Effector memory CD8-positive, alpha-beta T cell (primary cell): ENCODE measurements around the gene OR13C8.
"Not testable (repeated sequence)": the region's sequence is repeated elsewhere in the genome, so short reads cannot be mapped to it uniquely, and the experiment has no call there.

Experiments
- ATAC-seq: fragments of 150-1000 bp; cut with Tn5 transposase; replicated peaks from 2 replicates; pipeline ENCODE4 v1.10.0; 2021; ENCODE audit warnings: mild to moderate bottlenecking, moderate library complexity
- DNase-seq, 3 experiments: peaks; one replicate each; pipeline ENCODE4 v3.0.0; 2021
- H3K27ac Mint-ChIP-seq, 2 donors: one replicate each; pipeline ENCODE4 v1.8.0; 2022; ENCODE audit warnings: mild to moderate bottlenecking in 2 of 2, mixed read lengths in 2 of 2, moderate library complexity in 2 of 2
- H3K27me3 Mint-ChIP-seq, 2 donors: one replicate each; pipeline ENCODE4 v1.8.0; 2022; ENCODE audit warnings: mixed read lengths in 2 of 2
- H3K36me3 Mint-ChIP-seq: one replicate; pipeline ENCODE4 v1.8.0; 2022; ENCODE audit warnings: mild to moderate bottlenecking, moderate library complexity, mixed read lengths; ENCODE audit not compliant: insufficient read depth
- H3K4me1 Mint-ChIP-seq, 2 donors: one replicate each; pipeline ENCODE4 v1.8.0; 2022; ENCODE audit warnings: low read depth in 2 of 2, mixed read lengths in 2 of 2
- H3K4me3 Mint-ChIP-seq, 2 donors: one replicate each; pipeline ENCODE4 v1.8.0; 2022; ENCODE audit warnings: mild to moderate bottlenecking in 2 of 2, mixed read lengths in 2 of 2, moderate library complexity in 2 of 2
- H3K9me3 Mint-ChIP-seq, 2 donors: one replicate each; pipeline ENCODE4 v1.8.0; 2022; ENCODE audit warnings: mixed read lengths in 2 of 2
- total RNA-seq, 9 experiments: gene quantifications; one replicate each; lab custom pipeline; 2026; lab: John Stamatoyannopoulos, UW

The OR13C8 gene, protein sequence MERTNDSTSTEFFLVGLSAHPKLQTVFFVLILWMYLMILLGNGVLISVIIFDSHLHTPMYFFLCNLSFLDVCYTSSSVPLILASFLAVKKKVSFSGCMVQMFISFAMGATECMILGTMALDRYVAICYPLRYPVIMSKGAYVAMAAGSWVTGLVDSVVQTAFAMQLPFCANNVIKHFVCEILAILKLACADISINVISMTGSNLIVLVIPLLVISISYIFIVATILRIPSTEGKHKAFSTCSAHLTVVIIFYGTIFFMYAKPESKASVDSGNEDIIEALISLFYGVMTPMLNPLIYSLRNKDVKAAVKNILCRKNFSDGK
- 0 to 0.11 (median 0) reads per million in 9 experiments for total RNA-seq

DNA sequence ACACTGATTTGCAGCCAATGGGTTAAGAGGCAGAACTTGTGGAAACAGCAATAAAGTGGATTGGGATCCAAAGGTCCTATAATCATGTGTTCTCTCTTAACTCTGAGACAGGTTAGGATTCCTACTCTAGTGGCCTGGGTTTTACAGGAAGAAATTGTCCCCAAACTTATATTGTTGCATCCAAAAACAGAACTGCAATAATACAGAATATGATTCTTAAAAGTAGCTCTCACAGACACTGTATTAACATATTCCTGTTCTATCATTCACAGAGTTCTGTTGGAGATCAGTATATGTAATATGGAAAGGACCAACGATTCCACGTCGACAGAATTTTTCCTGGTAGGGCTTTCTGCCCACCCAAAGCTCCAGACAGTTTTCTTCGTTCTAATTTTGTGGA, at the start of gene OR13C8:
TSS of gene OR13C8 (plus strand) at position 301 of the 400 bp plus-strand sequence. CDS start at position 301, 0 bp downstream.
- Mint-ChIP-seq H3K27ac (no peak within 1 kb of the TSS), H3K4me1 (no peaks in the 10 kb centered on the region), H3K9me3 (peaks cover 3 to 7% of the 10 kb centered on the region in 2 donors), H3K36me3 (no peaks in the 10 kb centered on the region), H3K27me3 (no peaks in the 10 kb centered on the region), H3K4me3 (no peak within 1 kb of the TSS)
- ATAC-seq (no peak), DNase-seq (no peak)

DNA sequence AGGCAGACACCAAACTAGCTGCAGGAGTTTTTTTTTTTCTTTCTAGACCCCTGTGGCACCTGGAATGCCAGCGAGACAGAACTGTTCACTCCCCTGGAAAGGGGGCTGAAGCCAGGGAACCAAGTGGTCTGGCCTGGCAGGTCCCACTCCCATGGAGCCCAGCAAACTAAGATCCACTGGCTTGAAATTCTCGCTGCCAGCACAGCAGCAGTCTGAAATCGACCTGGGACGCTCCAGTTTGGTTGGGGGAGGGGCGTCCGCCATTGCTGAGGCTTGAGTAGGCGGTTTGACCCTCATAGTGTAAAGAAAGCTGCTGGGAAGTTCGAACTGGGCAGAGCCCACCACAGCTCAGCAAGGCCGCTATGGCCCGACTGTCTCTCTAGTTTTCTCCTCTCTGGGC, 48.7 kb upstream of the OR13C8 start:
- ATAC-seq, H3K4me3 Mint-ChIP-seq, H3K27ac Mint-ChIP-seq, H3K9me3 Mint-ChIP-seq, H3K36me3 Mint-ChIP-seq, DNase-seq, H3K4me1 Mint-ChIP-seq, H3K27me3 Mint-ChIP-seq: not testable (repeated sequence)

DNA sequence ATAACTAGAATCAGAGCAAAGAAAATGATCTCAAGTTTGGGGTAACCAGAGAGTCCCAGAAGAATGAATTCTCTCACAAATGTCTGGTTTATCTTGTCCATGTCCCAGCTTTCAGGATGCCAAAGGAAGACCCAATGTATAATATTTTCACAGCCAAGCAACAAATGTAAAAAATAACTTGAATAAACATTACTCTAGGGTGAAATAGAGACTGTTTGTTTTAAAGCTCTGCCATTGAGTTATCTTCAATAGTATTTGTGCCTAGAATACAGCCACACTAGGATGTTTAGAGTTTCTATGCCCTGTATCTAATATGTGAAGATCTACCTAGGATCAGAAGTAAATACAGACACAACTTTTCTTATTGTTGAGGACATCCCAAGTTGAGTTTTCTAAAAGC, 41.9 kb upstream of the OR13C8 start, which contains the start of gene OR13C4:
TSS of gene OR13C4 (minus strand) at position 101 of the 400 bp plus-strand sequence. CDS start at position 101, 0 bp downstream.
- no peaks in the 10 kb centered on the region for H3K36me3 Mint-ChIP-seq
- no peaks in the 10 kb centered on the region for H3K27me3 Mint-ChIP-seq
- H3K9me3 Mint-ChIP-seq = peaks cover 0 to 4% of the 10 kb centered on the region in 2 donors
- H3K4me3 Mint-ChIP-seq = no peak within 1 kb of the TSS
- H3K4me1 Mint-ChIP-seq = no peaks in the 10 kb centered on the region
- no peak within 1 kb of the TSS for H3K27ac Mint-ChIP-seq
- no peak for DNase-seq
- ATAC-seq = no peak

DNA sequence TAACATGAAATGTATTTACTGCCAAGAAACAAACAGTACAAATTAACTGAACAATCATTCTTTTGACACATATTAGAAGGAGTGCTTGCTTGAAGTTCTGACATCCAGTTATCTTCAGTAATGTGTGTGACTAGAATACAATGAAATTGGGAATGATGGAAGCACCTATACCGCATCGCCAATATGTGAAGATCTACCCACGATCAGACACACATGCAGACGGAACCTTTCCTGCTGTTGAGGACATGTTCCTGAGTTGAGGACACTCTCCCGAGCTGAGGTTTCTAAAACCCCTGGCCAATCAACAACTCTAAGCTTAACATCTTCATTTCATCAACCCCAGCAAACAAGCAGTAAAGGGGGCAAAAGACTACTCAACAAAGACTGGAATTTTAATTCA, 32.2 kb upstream of the OR13C8 start, which contains the start of gene OR13C3:
TSS of gene OR13C3 (minus strand) at position 101 of the 400 bp plus-strand sequence. CDS start 133 bp downstream, outside the sequence.
- peaks cover 0 to 5% of the 10 kb centered on the region in 2 donors for H3K9me3 Mint-ChIP-seq
- H3K27ac Mint-ChIP-seq = no peak within 1 kb of the TSS
- no peaks in the 10 kb centered on the region for H3K4me1 Mint-ChIP-seq
- H3K36me3 Mint-ChIP-seq = no peaks in the 10 kb centered on the region
- no peak for DNase-seq
- H3K4me3 Mint-ChIP-seq = no peak within 1 kb of the TSS
- ATAC-seq = no peak
- no peaks in the 10 kb centered on the region for H3K27me3 Mint-ChIP-seq

DNA sequence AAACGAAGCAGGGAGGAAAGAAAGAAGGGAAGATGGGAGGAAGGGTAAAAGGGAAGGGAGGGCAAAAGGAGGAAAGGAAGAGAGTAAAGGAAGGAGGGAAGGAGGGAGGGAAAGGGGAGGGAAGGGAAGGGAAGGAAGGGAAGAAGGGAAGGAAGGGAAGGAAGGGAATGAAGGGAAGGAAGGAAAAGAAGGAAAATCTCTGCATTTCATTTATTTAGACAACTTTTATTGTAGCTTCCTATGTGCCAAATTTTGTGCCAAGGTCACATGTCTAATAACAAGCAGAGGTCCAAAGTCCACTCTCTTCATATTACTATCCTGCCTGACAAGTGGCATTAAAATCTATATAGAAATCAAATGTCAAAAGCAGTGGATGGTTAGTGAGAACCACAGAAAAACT, 29.7 kb upstream of the OR13C8 start:
- Mint-ChIP-seq H3K4me3 (no peak overlapping the region), H3K27ac (no peak overlapping the region), H3K4me1 (no peaks in the 10 kb centered on the region), H3K36me3 (no peaks in the 10 kb centered on the region), H3K27me3 (no peaks in the 10 kb centered on the region), H3K9me3 (no peaks in the 10 kb centered on the region)
- DNase-seq (no peak), ATAC-seq (no peak)

DNA sequence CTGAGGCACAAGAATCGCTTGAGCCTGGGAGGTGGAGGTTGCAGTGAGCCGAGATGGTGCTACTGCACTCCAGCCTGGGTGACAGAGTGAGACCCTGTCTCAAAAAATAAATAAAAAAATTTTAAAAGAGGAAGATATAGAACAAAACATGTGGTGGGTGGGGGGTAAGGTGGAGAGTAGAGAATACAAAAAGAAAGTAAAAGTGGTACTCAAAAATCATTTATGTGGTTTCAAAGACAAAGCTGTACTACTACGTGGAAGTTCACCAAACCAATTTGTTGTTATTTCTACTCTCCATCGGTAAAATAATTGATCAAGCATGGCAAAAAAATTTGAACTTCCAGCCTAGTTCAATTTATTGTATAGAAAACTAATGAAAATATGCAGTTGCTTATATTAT, 24.3 kb upstream of the OR13C8 start:
- Mint-ChIP-seq H3K27ac (no peak overlapping the region), H3K4me1 (no peaks in the 10 kb centered on the region), H3K27me3 (no peaks in the 10 kb centered on the region), H3K36me3 (no peaks in the 10 kb centered on the region), H3K4me3 (no peak overlapping the region), H3K9me3 (no peaks in the 10 kb centered on the region)
- DNase-seq = no peak
- no peak for ATAC-seq

DNA sequence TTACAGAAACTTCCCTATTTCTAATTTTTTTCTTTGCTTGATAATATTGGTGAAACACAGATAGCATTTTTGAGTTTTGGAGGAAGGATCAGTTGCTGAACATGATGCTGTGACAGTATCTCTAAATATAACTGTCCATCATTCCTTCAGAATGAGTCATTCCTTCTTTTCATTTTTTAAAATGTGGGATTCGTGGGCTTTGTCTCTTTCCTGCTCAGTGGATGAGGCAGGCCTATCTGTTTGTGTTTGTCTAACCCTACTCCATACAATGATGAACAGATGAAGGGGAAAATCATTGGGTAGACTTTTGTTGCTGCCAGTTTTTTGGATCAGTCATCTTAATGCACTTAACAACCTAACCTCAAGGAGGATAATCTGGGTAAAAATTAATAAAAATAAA, 15.7 kb upstream of the OR13C8 start:
- Mint-ChIP-seq H3K4me1 (no peaks in the 10 kb centered on the region), H3K4me3 (no peak overlapping the region), H3K27ac (no peak overlapping the region), H3K27me3 (no peaks in the 10 kb centered on the region), H3K9me3 (peaks cover 7 to 12% of the 10 kb centered on the region in 2 donors), H3K36me3 (no peaks in the 10 kb centered on the region)
- ATAC-seq = no peak
- DNase-seq = no peak

DNA sequence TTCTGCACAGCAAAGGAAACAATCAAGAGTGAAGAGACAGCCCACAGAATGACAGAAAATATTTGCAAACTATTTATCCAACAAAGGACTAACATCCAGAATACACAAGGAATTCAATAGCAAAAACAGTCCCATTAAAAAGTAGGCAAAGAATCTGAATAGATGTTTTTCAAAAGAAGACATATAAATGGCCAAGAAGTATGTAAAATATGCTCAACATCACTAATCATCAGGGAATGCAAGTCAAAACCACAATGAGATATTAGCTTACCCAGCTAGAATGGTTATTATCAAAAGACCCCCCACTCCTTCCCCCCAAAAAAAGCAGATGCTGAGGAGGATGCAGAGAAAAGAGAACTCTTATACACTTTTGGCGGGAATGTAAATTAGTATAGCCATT, 13.4 kb upstream of the OR13C8 start:
- no peak for ATAC-seq
- H3K27me3 Mint-ChIP-seq = no peaks in the 10 kb centered on the region
- no peaks in the 10 kb centered on the region for H3K36me3 Mint-ChIP-seq
- H3K4me3 Mint-ChIP-seq = no peak overlapping the region
- peaks cover 7 to 13% of the 10 kb centered on the region in 2 donors for H3K9me3 Mint-ChIP-seq
- H3K4me1 Mint-ChIP-seq = no peaks in the 10 kb centered on the region
- no peak for DNase-seq
- no peak overlapping the region for H3K27ac Mint-ChIP-seq

DNA sequence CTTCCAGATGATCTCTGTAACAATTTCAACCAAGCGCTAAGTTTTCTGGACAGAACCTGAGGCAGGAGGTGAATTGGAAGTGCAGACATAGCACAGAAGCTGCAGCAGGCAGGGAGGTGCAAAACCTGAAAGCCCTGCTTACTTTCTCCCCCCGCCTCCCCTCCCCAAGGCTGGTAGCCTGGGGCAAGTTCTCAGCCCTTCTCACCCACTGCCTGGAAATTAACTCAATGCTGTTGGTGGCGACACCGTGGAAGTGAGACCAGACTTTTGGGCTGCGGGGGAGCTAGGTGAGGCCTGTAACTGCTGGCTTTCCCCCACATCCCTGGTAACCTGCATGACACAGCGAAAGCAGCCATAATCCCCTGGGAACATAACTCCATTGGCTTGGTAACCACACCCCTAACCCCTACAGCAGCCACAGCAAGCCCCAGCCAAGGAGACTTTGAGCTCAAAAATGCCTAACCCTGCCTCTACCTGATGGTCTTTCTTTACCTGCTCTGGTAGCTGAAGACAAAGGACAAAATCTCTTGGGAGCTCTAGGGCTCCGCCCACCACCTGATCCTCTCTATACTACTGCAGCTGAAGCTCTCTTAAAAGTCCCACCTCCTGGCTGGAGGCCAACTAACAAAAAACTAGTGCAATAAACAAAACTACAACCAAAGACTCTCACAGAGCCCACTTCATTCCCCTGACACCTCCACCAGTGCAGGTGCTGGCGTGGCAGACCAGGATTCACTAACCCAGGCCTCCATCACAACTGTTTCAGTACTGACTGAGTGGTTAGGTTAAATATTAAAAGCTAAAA, 11.9 kb upstream of the OR13C8 start:
- Mint-ChIP-seq H3K27ac (no peak overlapping the region), H3K4me1 (no peaks in the 10 kb centered on the region), H3K27me3 (no peaks in the 10 kb centered on the region), H3K9me3 (peaks cover 7 to 16% of the 10 kb centered on the region in 2 donors), H3K4me3 (no peak overlapping the region), H3K36me3 (no peaks in the 10 kb centered on the region)
- DNase-seq (no peak), ATAC-seq (no peak)

DNA sequence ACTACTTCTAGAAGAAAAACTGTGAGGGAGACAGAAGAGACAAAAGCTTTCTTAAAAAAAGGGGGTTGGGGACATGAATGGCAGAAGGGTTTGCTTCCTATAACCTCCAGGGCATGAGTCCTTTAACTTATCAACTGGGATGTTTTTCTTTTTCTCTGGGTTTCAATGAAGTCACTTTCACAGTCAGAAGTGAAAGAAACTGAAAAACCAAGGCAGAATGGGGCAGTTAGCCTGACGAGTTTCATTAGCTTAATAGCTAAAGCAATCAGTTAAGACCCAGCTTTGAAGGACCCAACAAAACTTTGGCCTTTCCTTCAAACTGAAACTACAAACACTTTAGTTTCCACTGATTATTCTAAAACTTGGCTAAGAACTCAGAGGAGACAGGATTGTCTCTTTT, 4.6 kb upstream of the OR13C8 start:
- Mint-ChIP-seq H3K4me1 (no peaks in the 10 kb centered on the region), H3K36me3 (no peaks in the 10 kb centered on the region), H3K9me3 (peaks cover 4 to 6% of the 10 kb centered on the region in 2 donors), H3K27ac (no peak overlapping the region), H3K27me3 (no peaks in the 10 kb centered on the region), H3K4me3 (no peak overlapping the region)
- DNase-seq (no peak), ATAC-seq (no peak)

DNA sequence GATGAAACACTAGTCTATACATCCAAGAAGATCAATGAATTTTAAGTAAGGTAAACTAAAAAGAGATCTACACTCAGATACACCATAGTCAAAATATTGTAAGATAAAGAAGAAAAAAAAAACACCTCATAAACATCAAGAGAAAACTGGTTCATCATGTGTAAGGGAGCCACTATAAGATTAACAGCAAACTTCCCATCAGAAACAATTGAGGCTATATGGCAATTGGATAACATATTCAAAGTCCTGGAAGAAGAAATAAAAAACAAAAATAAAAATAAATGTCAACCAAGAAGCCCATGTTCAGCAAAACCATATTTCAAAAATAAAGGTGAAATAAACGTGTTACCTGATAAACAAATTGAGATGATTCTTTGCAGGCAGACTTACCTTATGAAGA, 3.6 kb downstream of the OR13C8 start:
- ATAC-seq = no peak

DNA sequence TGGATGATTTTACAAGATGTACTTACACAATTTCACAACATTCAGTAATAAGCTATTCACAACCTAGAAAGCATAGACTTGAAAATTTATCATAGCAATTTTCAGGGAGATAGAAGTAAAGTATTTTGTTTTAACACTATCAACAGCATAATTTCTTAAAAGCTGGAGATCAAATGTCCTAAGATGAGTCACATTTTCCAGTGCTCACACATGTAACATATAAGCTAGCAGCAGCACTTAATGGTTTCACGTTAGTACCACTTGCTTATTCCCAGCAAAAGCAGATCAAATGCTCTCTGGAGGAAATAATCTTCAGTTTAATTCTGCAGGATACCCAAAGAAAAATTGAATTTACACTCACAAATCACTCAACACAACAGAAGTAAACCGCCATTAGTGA, 6.5 kb downstream of the OR13C8 start:
- Mint-ChIP-seq H3K27ac (no peak overlapping the region), H3K9me3 (no peaks in the 10 kb centered on the region), H3K4me1 (no peaks in the 10 kb centered on the region), H3K27me3 (no peaks in the 10 kb centered on the region), H3K4me3 (no peak overlapping the region), H3K36me3 (no peaks in the 10 kb centered on the region)
- no peak for ATAC-seq
- no peak for DNase-seq

More for the DNA sequence above, 3.6 kb downstream of the OR13C8 start:
- H3K4me1 Mint-ChIP-seq = no peaks in the 10 kb centered on the region
- H3K9me3 Mint-ChIP-seq = peaks cover 0 to 7% of the 10 kb centered on the region in 2 donors
- H3K4me3 Mint-ChIP-seq = no peak overlapping the region
- H3K36me3 Mint-ChIP-seq = no peaks in the 10 kb centered on the region
- DNase-seq = no peak
- no peaks in the 10 kb centered on the region for H3K27me3 Mint-ChIP-seq
- no peak overlapping the region for H3K27ac Mint-ChIP-seq

DNA sequence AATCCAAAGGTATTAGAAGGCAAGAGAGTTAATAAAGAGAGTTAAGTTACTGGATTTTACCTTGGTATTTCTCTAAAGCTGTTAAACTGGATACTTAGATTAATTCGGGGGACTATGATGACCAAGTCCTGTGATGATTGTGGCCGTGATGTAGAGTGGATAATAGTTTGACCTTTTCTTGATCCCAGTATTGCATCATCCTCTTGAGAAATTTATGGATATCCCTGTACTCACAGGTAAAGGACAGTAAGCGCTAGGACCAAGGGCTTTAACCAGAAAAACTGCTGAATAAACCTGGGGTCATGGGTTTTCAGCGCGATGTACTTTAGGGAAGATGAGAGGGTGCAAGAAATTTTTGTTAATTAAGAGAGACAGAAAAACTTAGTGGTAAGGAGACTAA, 8.3 kb downstream of the OR13C8 start:
- no peak for DNase-seq
- no peaks in the 10 kb centered on the region for H3K4me1 Mint-ChIP-seq
- no peak for ATAC-seq
- no peaks in the 10 kb centered on the region for H3K36me3 Mint-ChIP-seq
- H3K27ac Mint-ChIP-seq = no peak overlapping the region
- peaks cover 0 to 2% of the 10 kb centered on the region in 2 donors for H3K9me3 Mint-ChIP-seq
- H3K4me3 Mint-ChIP-seq = no peak overlapping the region
- no peaks in the 10 kb centered on the region for H3K27me3 Mint-ChIP-seq

DNA sequence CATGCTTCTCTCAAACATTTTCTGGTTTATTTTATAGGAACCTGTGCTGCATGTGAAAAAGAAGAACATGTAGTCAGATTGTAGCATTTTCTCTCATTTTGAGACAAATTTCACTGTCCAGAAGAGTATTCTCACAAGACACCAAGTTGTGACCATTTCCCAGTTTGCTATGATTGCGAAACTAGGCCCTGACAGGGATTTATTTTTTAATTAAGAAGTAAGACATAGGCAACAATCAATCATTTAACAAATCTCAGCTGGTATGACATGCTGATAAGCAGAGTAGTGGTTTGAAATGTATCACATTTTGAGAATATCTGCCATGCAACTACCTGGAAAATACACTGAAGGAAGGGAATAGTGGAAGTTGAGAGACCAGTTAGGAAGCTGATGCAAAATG, 11.6 kb downstream of the OR13C8 start:
- H3K36me3 Mint-ChIP-seq = no peaks in the 10 kb centered on the region

More for the DNA sequence above, 11.6 kb downstream of the OR13C8 start:
- no peak for DNase-seq
- no peak overlapping the region for H3K4me3 Mint-ChIP-seq
- H3K9me3 Mint-ChIP-seq = peaks cover 0 to 2% of the 10 kb centered on the region in 2 donors
- H3K27me3 Mint-ChIP-seq = no peaks in the 10 kb centered on the region
- no peaks in the 10 kb centered on the region for H3K4me1 Mint-ChIP-seq
- no peak overlapping the region for H3K27ac Mint-ChIP-seq
- no peak for ATAC-seq
